NCI-H1092 (cell line): ENCODE results near the gene APBA2.
"Not testable (repeated sequence)": the region's sequence is repeated elsewhere in the genome, so short reads cannot be mapped to it uniquely, and the experiment has no call there.

Experiments
- DNase-seq: peaks from one replicate; lab custom pipeline; 2025; lab: John Stamatoyannopoulos, UW

The APBA2 gene

DNA sequence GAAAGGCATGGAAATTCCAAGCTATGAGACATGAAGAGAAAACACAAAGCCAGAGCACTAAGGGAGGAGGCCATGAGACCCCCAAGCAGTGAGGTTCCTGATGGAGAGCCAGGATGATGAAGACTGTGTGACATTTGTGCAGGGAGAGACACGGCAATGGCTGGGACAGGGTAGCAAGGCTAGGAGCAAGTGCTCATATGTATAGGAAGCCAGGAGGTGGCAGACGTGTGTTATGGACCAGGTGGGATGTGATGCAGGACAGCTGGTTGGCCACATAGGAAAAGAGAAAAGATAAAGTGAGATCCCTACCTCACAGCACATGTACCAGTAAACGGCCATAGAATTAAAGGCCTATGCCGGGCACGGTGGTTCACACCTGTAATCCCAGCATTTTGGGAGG, 112.7 kb downstream of the APBA2 start:
- DNase-seq: no peak

GRCh38 chr15:29003191-29003839, 117.5 kb downstream of the APBA2 start:
- no peak for DNase-seq

- no peak for DNase-seq
Observed at GRCh38 chr15:29003840-29004233, 118.1 kb downstream of the APBA2 start.

DNA sequence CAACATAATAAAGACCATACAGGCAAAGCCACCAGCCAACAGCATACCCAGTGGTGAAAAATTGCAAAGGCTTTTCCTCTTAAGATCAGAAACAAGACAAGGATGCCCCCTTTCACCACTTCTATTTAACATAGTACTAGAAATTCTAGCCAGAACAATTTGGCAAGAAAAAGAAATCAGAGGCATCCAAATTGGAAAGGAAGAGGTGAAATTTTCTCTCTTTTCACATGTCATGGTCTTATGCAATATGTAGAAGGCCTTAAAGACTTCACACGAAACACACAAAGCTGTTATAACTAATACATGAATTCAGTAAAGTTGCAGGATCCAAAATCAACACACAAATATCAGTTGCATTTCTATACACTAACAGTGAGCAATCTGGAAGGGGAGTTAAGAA, 120.2 kb downstream of the APBA2 start:
- no peak for DNase-seq

- DNase-seq: no peak
Observed at GRCh38 chr15:29008846-29009245, 123.1 kb downstream of the APBA2 start.

- no peak for DNase-seq
Observed at GRCh38 chr15:29012097-29012496, 126.3 kb downstream of the APBA2 start.

DNA sequence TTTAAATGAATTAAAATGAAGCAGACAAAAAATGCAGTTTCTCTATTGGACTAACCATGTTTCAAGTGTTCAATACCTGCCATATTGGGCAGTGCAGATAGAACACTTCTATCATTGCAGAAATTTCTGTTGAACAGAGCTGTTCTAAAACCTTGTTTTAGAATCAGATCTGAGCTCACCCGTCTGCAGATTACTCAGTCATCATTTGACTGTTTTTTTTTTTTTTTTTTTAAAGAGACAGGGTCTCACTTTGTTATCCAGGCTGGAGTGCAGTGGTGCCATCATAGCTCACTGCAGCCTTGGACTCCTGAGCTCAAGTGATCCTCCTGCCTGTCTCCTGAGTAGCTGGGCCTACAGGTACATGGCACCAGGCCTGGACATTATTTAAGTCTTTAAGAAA, 128.7 kb downstream of the APBA2 start:
- DNase-seq: no peak

DNA sequence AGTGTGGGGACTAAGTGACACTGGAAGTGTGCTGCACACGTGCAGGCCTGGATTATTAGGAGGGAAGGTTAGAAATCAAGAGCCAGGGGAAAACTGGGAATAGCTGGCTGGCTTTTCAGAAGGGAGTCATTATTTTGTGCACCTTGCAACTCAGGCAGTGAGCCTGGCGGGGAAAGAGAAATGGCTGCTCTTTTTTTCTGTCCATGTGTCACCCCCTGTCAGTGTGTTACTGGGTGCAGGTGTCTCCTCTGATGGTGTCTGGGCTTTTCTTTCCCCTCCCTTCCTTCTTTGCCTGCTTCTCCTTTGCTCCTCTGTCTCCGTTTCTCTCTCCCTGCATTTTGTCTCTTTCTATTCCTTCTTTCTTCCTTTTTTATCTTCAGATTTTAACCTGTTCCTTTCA, 130.7 kb downstream of the APBA2 start:
- DNase-seq: no peak

GRCh38 chr15:29018120-29018805, 132.5 kb downstream of the APBA2 start:
- DNase-seq: no peak

- no peak for DNase-seq
Observed at GRCh38 chr15:29018995-29019976, 133.5 kb downstream of the APBA2 start.

GRCh38 chr15:29021857-29022256, 136.1 kb downstream of the APBA2 start:
- DNase-seq: no peak

- no peak for DNase-seq
Observed at GRCh38 chr15:29024662-29025061, 138.9 kb downstream of the APBA2 start.

DNA sequence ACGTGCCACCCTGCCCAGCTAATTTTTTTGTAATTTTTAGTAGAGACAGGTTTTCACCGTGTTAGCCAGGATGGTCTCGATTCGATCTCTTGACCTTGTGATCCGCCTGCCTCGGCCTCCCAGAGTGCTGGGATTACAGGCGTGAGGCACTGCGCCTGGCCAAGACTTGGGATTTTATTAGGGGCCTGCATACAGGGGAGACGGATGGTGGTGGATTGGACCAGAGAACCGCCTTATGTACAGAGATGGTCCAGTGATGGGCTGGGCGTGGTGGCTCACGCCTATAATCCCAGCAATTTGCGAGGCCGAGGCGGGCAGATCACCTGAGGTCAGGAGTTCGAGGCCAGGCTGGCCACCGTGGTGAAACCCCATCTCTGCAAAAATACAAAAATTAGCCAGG, 139.6 kb downstream of the APBA2 start:
- DNase-seq: not testable (repeated sequence)

GRCh38 chr15:29028158-29028557, 142.4 kb downstream of the APBA2 start:
- not testable (repeated sequence) for DNase-seq

DNA sequence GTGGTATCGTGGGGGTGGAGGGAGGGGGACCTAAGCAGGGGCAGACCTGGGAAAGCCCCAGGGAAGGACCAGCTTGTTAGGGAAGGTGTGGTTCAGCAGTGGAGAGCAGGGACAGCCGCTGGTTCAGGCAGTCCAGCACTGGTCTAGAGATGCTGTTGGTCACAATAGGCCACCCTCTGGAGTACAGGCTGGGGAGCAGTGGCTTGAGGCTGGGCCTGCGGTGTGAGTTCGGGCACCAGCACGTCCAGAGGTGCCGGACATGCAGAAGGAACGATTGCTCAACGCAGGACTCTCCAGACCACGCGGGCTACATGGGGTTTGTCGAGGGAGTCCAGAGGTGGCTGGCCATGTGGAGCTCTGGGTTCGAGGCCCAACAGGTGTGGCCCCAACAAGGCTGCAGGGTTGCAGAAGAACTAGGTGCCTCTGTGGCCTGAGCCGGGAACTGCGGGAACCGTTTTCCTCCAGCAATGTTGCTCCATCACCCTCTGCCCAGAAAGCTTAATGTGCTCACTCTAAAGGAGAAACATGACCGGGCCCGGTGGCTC, 143.9 kb downstream of the APBA2 start:
- no peak for DNase-seq

DNA sequence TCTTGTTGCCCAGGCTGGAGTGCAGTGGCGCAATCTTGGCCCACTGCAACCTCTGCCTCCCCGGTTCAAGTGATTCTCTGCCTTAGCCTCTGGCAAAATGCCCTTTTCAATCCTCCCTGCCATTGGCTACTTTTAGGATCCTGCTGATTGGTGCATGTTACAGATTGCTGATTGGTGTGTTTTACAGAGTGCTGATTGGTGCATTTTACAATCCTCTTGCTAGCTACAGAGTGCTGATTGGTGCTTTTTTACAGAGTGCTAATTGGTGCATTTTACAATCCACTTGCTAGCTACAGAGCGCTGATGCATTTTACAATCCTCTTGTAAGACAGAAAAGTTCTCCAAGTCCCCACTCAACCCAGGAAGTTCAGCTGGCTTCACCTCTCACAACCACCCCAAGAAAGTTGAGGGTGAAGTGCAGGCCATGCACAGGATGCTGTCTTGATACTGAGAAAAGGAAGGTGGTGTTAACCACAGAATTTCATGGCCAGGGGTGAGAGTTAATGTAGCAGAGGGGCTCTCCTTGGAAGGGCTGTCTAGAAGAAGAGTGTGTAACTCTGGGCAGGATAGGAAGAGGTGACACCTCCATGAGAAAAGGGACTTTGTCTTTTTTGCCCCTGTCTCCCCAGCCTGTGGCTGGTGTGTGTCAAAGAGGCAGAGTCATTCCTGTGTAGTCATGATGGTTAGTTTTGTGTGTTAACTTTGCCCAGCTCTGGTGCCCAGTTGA, 145.9 kb downstream of the APBA2 start:
- DNase-seq: no peak

DNA sequence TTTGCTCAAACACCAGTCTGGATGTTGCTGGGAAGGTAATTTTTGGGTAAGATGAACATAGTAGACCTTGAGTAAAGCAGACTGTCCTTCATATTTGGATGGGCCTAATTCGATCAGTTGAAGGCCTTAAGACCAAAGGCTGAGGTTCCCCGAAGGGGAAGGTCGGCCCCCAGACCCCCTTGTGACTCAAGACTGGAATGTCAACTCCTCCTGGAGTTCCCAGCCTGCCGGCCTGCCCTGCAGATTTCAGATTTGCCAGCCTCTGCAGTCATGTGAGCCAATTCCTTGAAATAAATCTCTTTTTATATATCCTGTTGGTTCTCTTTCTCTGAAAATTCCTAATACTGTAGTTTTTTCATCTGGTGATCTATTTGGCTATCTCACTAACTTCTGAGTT, 146.5 kb downstream of the APBA2 start:
- no peak for DNase-seq

DNA sequence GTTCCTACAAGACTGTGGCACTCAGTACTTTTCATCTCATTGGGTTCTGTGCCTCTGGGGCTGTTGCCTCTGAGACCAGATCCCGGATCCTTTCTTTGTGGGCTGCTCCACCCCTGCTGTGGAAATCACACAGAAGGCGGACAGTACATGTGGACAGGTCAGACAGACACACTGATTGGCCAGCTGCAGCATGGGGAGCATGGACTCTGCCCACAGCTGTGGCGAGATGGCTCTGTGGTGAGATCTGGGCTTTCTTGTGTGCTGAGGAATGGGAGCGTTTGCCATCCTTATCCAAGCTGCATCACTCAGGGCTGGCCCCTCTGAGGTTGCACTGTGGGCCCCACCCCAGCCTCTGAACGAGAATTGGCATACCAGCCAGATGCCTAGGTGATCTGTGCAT, 147.0 kb downstream of the APBA2 start:
- no peak for DNase-seq

DNA sequence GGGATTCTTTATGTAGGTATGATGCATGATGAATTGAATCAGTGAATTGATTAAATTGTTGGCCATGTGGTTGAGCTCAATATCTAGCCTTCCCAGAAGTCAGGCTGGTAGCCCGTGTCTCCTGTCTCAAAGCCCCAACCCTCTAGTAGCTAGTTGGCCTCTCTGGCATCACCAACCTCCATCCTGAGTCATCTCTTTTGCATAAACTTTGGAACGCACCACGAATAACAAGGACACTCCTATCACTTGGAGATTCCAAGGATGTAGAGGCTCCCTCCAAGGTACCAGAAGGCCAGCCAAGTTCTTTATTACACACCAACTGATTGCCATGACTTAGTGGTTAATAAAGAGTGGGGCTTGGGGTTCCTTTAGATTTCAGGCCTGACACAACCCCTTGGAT, 148.4 kb downstream of the APBA2 start:
- no peak for DNase-seq

- no peak for DNase-seq
Observed at GRCh38 chr15:29034593-29035335, 149.0 kb downstream of the APBA2 start.
